Small intestine (tissue), 7 donors: ENCODE results near the gene PRELID1. TPM values are rescaled to one million over a fixed set of nuclear protein-coding genes. Genes with fewer than 3 reads are reported as not detected.

ENCODE experiments used
- DNase-seq, 2 donors: peaks; one replicate each; pipeline versions ENCODE4 v3.0.0 to v3.0.0-alpha.2; 2013
- FAIRE-seq: peaks from 2 replicates; lab custom pipeline; 2012; peaks lifted over from hg19 to GRCh38; lab: Jason Lieb, UNC
- H3K27ac ChIP-seq, 3 donors: one replicate each; pipeline ENCODE4 v1.5.1; 2013; ENCODE audit warnings: low read length in 2 of 3, mild to moderate bottlenecking in 2 of 3, control low read depth in 1 of 3, inconsistent platforms in 1 of 3, low read depth in 1 of 3, moderate library complexity in 1 of 3
- H3K27me3 ChIP-seq, 3 donors: one replicate each; pipeline ENCODE4 v1.6.1; 2013; ENCODE audit warnings: low read length in 3 of 3, inconsistent platforms in 1 of 3; ENCODE audit not compliant: control insufficient read depth in 3 of 3, insufficient read depth in 3 of 3
- H3K36me3 ChIP-seq, 3 donors: one replicate each; pipeline ENCODE4 v1.6.1; 2013; ENCODE audit warnings: low read length in 3 of 3, inconsistent platforms in 1 of 3, low read depth in 1 of 3, mild to moderate bottlenecking in 1 of 3, moderate library complexity in 1 of 3; ENCODE audit not compliant: control insufficient read depth in 3 of 3, insufficient read depth in 2 of 3
- H3K4me1 ChIP-seq, 3 donors: one replicate each; pipeline ENCODE4 v1.6.1; 2013; ENCODE audit warnings: low read length in 2 of 3, inconsistent platforms in 1 of 3, low read depth in 1 of 3, mild to moderate bottlenecking in 1 of 3, moderate library complexity in 1 of 3; ENCODE audit not compliant: control insufficient read depth in 3 of 3, insufficient read depth in 2 of 3
- H3K4me3 ChIP-seq, 3 donors: one replicate each; pipeline ENCODE4 v1.5.1; 2013; ENCODE audit warnings: low read length in 3 of 3, control low read depth in 1 of 3, inconsistent platforms in 1 of 3, low read depth in 1 of 3, mild to moderate bottlenecking in 1 of 3, moderate library complexity in 1 of 3
- H3K9me3 ChIP-seq, 2 donors: one replicate each; pipeline ENCODE4 v1.6.1; 2013; ENCODE audit warnings: low read depth in 1 of 2, low read length in 1 of 2; ENCODE audit not compliant: control insufficient read depth in 2 of 2, insufficient read depth in 1 of 2
- WGBS, 3 donors: extraction: QIAGEN DNeasy Blood & Tissue Kit; methylation state at CpG; one replicate each; pipeline ENCODE4 v1.1.7; 2013; 5-methylcytosine and 5-hydroxymethylcytosine counted together
- polyA plus RNA-seq, 4 donors: library from polyadenylated mRNA; stranded (reverse) in 3 of 4; unstranded in 1 of 4; fragments of 200-250 nt in 3 of 4; fragments of 120-200 nt in 1 of 4; gene quantifications; one replicate each; pipeline versions ENCODE4 v1.2.1 to v1.2.3, GENCODE V29; 2013
- donor health status: healthy with polysubstance abuse.
- donor health status: control.
- donor health status: control.
- donor health status: Bipolar disorder and iron deficiency.
- donor health status: healthy.

PRELID1 gene
- polyA plus RNA-seq, 4 donors, result 278 to 457 (median 339) TPM

GRCh38 chr5:177269232-177269895, 34.2 kb upstream of the PRELID1 start:
- no peaks in the 10 kb centered on the region for H3K9me3 ChIP-seq
- H3K4me3 ChIP-seq, result no peak overlapping the region
- H3K27ac ChIP-seq, result no peak overlapping the region
- 93 to 97% (median 95%) methylated on average over 7 of the region's 7 CpGs for WGBS, 3 donors
- DNase-seq (no peak), FAIRE-seq (no peak)
- H3K36me3 ChIP-seq, result peaks cover 14 to 32% (median 28%) of the 10 kb centered on the region in 3 donors
- H3K27me3 ChIP-seq, result no peaks in the 10 kb centered on the region
- H3K4me1 ChIP-seq, result no peaks in the 10 kb centered on the region

GRCh38 chr5:177269976-177270375, 33.6 kb upstream of the PRELID1 start:
- peaks cover 18 to 36% (median 26%) of the 10 kb centered on the region in 3 donors for H3K36me3 ChIP-seq
- FAIRE-seq, result no peak

DNA sequence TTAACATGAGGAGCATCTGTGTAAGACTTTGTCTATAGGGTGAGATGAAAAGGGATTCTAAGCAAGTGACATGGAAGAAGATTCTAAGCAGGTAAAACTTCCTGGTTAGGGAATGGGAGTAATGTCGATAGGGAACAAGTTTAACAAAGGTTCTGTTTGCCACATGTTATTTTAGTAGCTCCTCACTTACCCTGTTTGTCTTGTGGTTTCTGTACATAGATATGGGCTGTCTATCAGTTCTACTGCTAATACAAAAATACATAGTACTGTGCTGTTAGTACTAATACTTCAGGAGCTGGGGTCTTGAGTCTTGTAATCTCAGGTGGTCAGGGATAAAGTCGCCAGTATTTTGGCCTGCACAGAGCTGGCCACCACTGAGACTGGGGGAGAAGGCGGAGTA, 32.9 kb upstream of the PRELID1 start:
- H3K27me3 ChIP-seq, result no peaks in the 10 kb centered on the region
- H3K9me3 ChIP-seq, result no peaks in the 10 kb centered on the region
- no peak overlapping the region for H3K4me3 ChIP-seq
- no peaks in the 10 kb centered on the region for H3K4me1 ChIP-seq
- 86 to 95% (median 88%) methylated on average over 3 of the region's 3 CpGs for WGBS, 3 donors
- H3K36me3 ChIP-seq, result peaks cover 18 to 33% (median 28%) of the 10 kb centered on the region in 3 donors
- DNase-seq (no peak), FAIRE-seq (no peak)
- no peak overlapping the region for H3K27ac ChIP-seq

More at GRCh38 chr5:177269976-177270375, 33.6 kb upstream of the PRELID1 start:
- H3K4me1 ChIP-seq, result no peaks in the 10 kb centered on the region
- no peaks in the 10 kb centered on the region for H3K27me3 ChIP-seq
- WGBS, 3 donors, result 83 to 94% (median 84%) methylated on average over 3 of the region's 3 CpGs
- H3K9me3 ChIP-seq, result no peaks in the 10 kb centered on the region
- H3K27ac ChIP-seq, result no peak overlapping the region
- H3K4me3 ChIP-seq, result no peak overlapping the region
- no peak for DNase-seq

DNA sequence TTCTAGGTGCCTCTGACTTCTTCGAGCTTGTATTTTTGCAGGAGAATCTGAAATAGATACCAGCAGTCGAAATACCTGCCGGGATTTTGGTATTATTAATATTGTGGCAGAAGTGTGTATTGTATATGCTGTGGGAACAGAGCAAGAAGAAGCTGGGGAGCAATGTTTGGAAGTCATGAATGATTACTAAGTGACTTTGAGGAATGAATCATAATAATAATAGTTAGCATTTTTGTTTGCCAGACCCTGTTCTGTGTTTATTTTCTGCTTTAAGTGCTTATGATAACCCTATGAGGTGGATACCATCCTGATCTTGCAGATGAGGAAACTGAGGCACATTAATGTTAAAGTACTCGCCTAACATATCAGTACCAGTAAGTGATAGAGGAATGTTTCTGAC, 32.5 kb upstream of the PRELID1 start:
- Histone ChIP-seq H3K27ac (no peak overlapping the region), H3K4me3 (no peak overlapping the region), H3K4me1 (no peaks in the 10 kb centered on the region), H3K36me3 (peaks cover 17 to 33% (median 30%) of the 10 kb centered on the region in 3 donors), H3K27me3 (no peaks in the 10 kb centered on the region), H3K9me3 (no peaks in the 10 kb centered on the region)
- FAIRE-seq (no peak), DNase-seq (no peak)
- WGBS, 3 donors, result 92 to 96% (median 94%) methylated on average over 4 of the region's 4 CpGs

DNA sequence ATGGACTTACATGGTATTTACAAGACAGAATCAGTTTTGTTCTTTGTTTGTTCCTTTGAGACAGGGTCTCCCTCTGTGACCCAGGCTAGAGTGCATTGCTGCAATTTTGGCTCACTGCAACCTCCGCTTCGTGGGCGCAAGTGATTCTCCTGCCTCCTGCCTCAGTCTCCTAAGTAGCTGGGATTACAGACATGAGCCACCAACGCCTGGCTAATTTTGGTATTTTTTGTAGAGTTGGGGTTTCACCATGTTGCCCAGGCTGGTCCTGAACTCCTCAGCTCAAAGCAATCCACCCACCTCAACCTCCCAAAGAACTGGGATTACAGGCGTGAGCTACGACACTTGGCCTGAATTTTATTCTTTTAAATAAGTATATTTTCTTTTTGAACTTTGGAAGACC, 27.7 kb upstream of the PRELID1 start:
- no peaks in the 10 kb centered on the region for H3K27me3 ChIP-seq
- no peak overlapping the region for H3K27ac ChIP-seq
- DNase-seq, result no peak
- H3K36me3 ChIP-seq, result peaks cover 8 to 31% (median 24%) of the 10 kb centered on the region in 3 donors
- 93 to 97% (median 96%) methylated on average over 6 of the region's 6 CpGs for WGBS, 3 donors
- H3K4me1 ChIP-seq, result no peaks in the 10 kb centered on the region
- H3K9me3 ChIP-seq, result no peaks in the 10 kb centered on the region
- FAIRE-seq, result no peak
- H3K4me3 ChIP-seq, result no peak overlapping the region

DNA sequence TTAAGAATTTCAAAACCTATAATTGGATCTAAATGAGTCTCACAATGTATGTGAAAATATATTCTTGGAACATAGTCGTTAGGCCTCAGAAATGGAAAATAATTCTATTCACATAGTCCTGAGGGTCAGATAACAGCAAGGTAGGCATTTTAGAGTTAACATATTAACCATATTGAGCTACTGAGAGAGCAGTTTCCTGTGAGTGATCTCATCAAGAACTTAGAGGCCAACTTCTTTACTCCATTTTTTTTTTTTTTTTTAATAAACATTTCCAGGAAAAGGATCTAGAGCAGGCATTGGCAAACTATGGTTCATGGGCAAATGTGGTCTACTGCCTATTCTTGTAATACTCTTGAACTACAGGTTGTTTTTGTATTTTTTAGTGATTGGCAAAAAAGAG, 26.7 kb upstream of the PRELID1 start:
- peak in 1 of 2 donors; percentile 16 for DNase-seq
- no peaks in the 10 kb centered on the region for H3K27me3 ChIP-seq
- peak overlapping the region in 1 of 3 donors; percentile 41 for H3K27ac ChIP-seq
- FAIRE-seq, result no peak
- 44 to 56% (median 54%) methylated on average over 1 of the region's 1 CpG for WGBS, 3 donors
- no peaks in the 10 kb centered on the region for H3K4me1 ChIP-seq
- peaks cover 8 to 36% (median 23%) of the 10 kb centered on the region in 3 donors for H3K36me3 ChIP-seq
- no peaks in the 10 kb centered on the region for H3K9me3 ChIP-seq
- no peak overlapping the region for H3K4me3 ChIP-seq

- no peak for DNase-seq
- no peak overlapping the region for H3K27ac ChIP-seq
- H3K27me3 ChIP-seq, result no peaks in the 10 kb centered on the region
- no peaks in the 10 kb centered on the region for H3K9me3 ChIP-seq
- 92 to 99% (median 92%) methylated on average over 2 of the region's 2 CpGs for WGBS, 3 donors
- no peak overlapping the region for H3K4me3 ChIP-seq
- FAIRE-seq, result no peak
- peaks cover 20 to 50% (median 32%) of the 10 kb centered on the region in 3 donors for H3K36me3 ChIP-seq
- no peaks in the 10 kb centered on the region for H3K4me1 ChIP-seq
Measured at GRCh38 chr5:177288191-177288590, 15.4 kb upstream of the PRELID1 start.

- H3K36me3 ChIP-seq, result peaks cover 20 to 57% (median 38%) of the 10 kb centered on the region in 3 donors
Measured at GRCh38 chr5:177290816-177291596, 12.6 kb upstream of the PRELID1 start.

More at GRCh38 chr5:177290816-177291596, 12.6 kb upstream of the PRELID1 start:
- H3K4me3 ChIP-seq, result no peak overlapping the region
- no peaks in the 10 kb centered on the region for H3K9me3 ChIP-seq
- no peaks in the 10 kb centered on the region for H3K27me3 ChIP-seq
- FAIRE-seq (no peak), DNase-seq (no peak)
- 91 to 95% (median 93%) methylated on average over 12 of the region's 12 CpGs for WGBS, 3 donors
- H3K4me1 ChIP-seq, result peaks cover 0 to 13% (median 0%) of the 10 kb centered on the region in 3 donors
- no peak overlapping the region for H3K27ac ChIP-seq
